Measurements from ENCODE around the gene CYTIP. TPM values are rescaled to one million over a fixed set of nuclear protein-coding genes. Genes with fewer than 3 reads are reported as not detected.
"Not testable (repeated sequence)": the region's sequence is repeated elsewhere in the genome, so short reads cannot be mapped to it uniquely, and the experiment has no call there.

CYTIP gene
- total RNA-seq, 1 donor from 2014 or later: 5.5 TPM

DNA sequence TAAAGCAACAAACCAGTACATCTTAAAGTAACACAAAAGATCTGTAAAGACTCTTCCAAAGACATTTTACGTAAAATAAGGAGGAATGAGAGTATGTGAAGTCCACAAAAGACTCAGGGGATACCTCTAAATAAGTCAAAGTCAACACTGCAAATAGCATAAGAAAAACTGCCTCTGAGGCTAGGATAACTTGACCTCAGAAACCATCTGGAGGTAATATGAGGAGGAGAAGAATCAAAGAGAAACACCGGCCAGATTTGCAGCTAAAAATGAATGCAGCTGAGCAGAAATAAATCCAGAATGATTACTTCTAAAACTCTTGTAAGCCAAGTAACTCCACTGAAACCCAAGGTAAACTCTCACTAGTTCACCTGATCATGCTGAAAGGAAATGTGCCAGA, 66.0 kb downstream of the CYTIP start:
- Histone ChIP-seq H3K9me3 (peaks cover 0 to 10% of the 10 kb centered on the region in 2 donors), H3K36me3 (no peaks in the 10 kb centered on the region), H3K4me1 (no peaks in the 10 kb centered on the region), H3K27ac (no peak overlapping the region), H3K4me3 (no peak overlapping the region), H3K27me3 (no peaks in the 10 kb centered on the region)
- intact Hi-C loops (cut with DNase I): no loop called here
- TF ChIP-seq CTCF (IDR thresholded peaks at IDR 0.05): no peak
- no peak for DNase-seq (ENCODE audit: low spot score in 2 of 2)

DNA sequence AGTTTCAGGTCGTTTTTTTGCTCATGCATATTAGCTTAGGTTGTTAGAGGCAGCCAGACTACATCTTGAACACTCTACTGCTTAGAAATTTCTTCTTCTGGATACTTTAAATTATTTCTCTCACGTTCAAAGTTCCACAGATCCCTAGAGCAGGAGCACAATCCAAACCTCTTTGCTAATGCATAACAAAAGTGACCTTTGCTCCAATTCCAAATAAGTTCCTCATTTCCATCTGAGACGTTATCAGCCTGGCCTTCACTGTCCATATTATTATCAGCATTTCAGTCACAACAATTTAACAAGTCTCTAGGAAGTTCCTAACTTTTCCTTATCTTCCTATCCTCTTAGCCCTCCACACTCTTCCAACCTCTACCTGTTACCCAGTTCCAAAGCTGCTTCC, 67.8 kb downstream of the CYTIP start:
- Histone ChIP-seq H3K27me3 (no peaks in the 10 kb centered on the region), H3K27ac (no peak overlapping the region), H3K36me3 (no peaks in the 10 kb centered on the region), H3K4me3 (no peak overlapping the region), H3K9me3 (peaks cover 0 to 10% of the 10 kb centered on the region in 2 donors), H3K4me1 (no peaks in the 10 kb centered on the region)
- intact Hi-C loops (cut with DNase I): no loop called here
- no peak for DNase-seq (ENCODE audit: low spot score in 2 of 2)
- no peak for TF ChIP-seq CTCF (IDR thresholded peaks at IDR 0.05)

GRCh38 chr2:157375384-157375783, 68.5 kb downstream of the CYTIP start:
- no peak for DNase-seq (ENCODE audit: low spot score in 2 of 2)
- Histone ChIP-seq H3K9me3 (peaks cover 0 to 10% of the 10 kb centered on the region in 2 donors), H3K27ac (no peak overlapping the region), H3K4me1 (no peaks in the 10 kb centered on the region), H3K36me3 (no peaks in the 10 kb centered on the region), H3K27me3 (no peaks in the 10 kb centered on the region), H3K4me3 (no peak overlapping the region)
- no peak for TF ChIP-seq CTCF (IDR thresholded peaks at IDR 0.05)
- intact Hi-C loops (cut with DNase I): no loop called here

DNA sequence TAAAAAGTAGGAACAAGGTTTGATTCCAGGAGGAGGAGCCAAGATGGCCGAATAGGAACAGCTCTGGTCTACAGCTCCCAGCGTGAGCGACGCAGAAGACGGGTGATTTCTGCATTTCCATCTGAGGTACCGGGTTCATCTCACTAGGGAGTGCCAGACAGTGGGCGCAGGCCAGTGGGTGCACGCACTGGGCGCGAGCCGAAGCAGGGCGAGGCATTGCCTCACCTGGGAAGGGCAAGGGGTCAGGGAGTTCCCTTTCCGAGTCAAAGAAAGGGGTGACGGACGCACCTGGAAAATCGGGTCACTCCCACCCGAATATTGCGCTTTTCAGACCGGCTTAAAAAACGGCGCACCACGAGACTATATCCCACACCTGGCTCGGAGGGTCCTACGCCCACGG, 75.4 kb downstream of the CYTIP start:
- H3K36me3 ChIP-seq; intact Hi-C loops (cut with DNase I); DNase-seq (ENCODE audit: low spot score in 2 of 2): not testable (repeated sequence)

GRCh38 chr2:157367704-157368103, 76.2 kb downstream of the CYTIP start:
- intact Hi-C loops (cut with DNase I): no loop called here
- Histone ChIP-seq H3K4me3 (no peak overlapping the region), H3K9me3 (no peaks in the 10 kb centered on the region), H3K27me3 (no peaks in the 10 kb centered on the region), H3K27ac (no peak overlapping the region), H3K36me3 (no peaks in the 10 kb centered on the region), H3K4me1 (no peaks in the 10 kb centered on the region)
- no peak for DNase-seq (ENCODE audit: low spot score in 2 of 2)
- TF ChIP-seq CTCF (IDR thresholded peaks at IDR 0.05): no peak

More for the DNA sequence above, 75.4 kb downstream of the CYTIP start:
- not testable (repeated sequence) for H3K27ac ChIP-seq, H3K4me1 ChIP-seq, H3K4me3 ChIP-seq, H3K27me3 ChIP-seq, H3K9me3 ChIP-seq

Other genes with a start within 250 kb of the CYTIP start
- gene GALNT5, start 186.4 kb downstream of the CYTIP start, total RNA-seq: 0.11 TPM
- gene ERMN, start 118.3 kb downstream of the CYTIP start, total RNA-seq: not detected
- gene ACVR1C, start 184.8 kb upstream of the CYTIP start, total RNA-seq: not detected